ENCODE data around the gene GMPPA. TPM values are rescaled to one million over a fixed set of nuclear protein-coding genes. Genes with fewer than 3 reads are reported as not detected.

The GMPPA gene
- total RNA-seq, 1 experiment from 2014 or later: 32.0 TPM

GRCh38 chr2:219490600-219491130, 8.0 kb upstream of the GMPPA start:
- H3K23me2 ChIP-seq (ENCODE audit: insufficient read length, low read depth, low read length, poor library complexity, severe bottlenecking): no peaks in the 10 kb centered on the region
- WGBS (ENCODE audit: extremely low coverage, insufficient read length, low lambda C conversion rate): no CpG with 5 or more reads among the region's 10 CpGs
- no peak overlapping the region for H3K14ac ChIP-seq (ENCODE audit: insufficient read depth, low read length)
- peaks cover 2% of the 10 kb centered on the region for H3K4me1 ChIP-seq (ENCODE audit: insufficient read depth, low read length)
- Mint-ChIP-seq H3K9me3 (no peaks in the 10 kb centered on the region; a peak in 1 of 5 replicates), H3K4me3 (no peak overlapping the region), H3K27me3 (ENCODE audit: low read depth) (peaks cover 53% of the 10 kb centered on the region), H3K36me3 (ENCODE audit: insufficient read depth in 1 of 3, low read depth in 3 of 3) (no peaks in the 10 kb centered on the region), H3K27ac (no peak overlapping the region), H3K4me1 (peaks cover 31 to 47% of the 10 kb centered on the region in 2 experiments)
- no peak overlapping the region for H3K4me2 ChIP-seq (ENCODE audit: insufficient read depth, insufficient read length, low read length)
- H2BK15ac ChIP-seq (ENCODE audit: low read depth, low read length): no peak overlapping the region
- no peak overlapping the region for H3K9ac ChIP-seq (ENCODE audit: extremely low read depth, insufficient read length, low read length)
- H4K8ac ChIP-seq (replicated peaks; ENCODE audit: insufficient read length, low read depth, low read length): no peak overlapping the region
- no peak overlapping the region for H2BK120ac ChIP-seq (ENCODE audit: low read depth, low read length, poor library complexity, severe bottlenecking)
- H3K79me1 ChIP-seq (ENCODE audit: insufficient read depth, low read depth, low read length, poor library complexity, severe bottlenecking): no peaks in the 10 kb centered on the region
- DNase-seq: no peak
- no peak overlapping the region for H3K56ac ChIP-seq (ENCODE audit: insufficient read length, low read depth, low read length)
- H3K4ac ChIP-seq (ENCODE audit: low read depth, low read length): no peak overlapping the region
- no peak overlapping the region for H2AFZ ChIP-seq (ENCODE audit: low read length)
- peaks cover 4% of the 10 kb centered on the region; the same call in 1 of the 2 replicates for H3K27me3 ChIP-seq (ENCODE audit: insufficient read depth, low read length)
- H3T11ph ChIP-seq (ENCODE audit: low read length): no peak overlapping the region
- TF ChIP-seq, protein P1, sequence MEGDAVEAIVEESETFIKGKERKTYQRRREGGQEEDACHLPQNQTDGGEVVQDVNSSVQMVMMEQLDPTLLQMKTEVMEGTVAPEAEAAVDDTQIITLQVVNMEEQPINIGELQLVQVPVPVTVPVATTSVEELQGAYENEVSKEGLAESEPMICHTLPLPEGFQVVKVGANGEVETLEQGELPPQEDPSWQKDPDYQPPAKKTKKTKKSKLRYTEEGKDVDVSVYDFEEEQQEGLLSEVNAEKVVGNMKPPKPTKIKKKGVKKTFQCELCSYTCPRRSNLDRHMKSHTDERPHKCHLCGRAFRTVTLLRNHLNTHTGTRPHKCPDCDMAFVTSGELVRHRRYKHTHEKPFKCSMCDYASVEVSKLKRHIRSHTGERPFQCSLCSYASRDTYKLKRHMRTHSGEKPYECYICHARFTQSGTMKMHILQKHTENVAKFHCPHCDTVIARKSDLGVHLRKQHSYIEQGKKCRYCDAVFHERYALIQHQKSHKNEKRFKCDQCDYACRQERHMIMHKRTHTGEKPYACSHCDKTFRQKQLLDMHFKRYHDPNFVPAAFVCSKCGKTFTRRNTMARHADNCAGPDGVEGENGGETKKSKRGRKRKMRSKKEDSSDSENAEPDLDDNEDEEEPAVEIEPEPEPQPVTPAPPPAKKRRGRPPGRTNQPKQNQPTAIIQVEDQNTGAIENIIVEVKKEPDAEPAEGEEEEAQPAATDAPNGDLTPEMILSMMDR (conservative IDR thresholded peaks at IDR 0.05): no peak
- H3K23ac ChIP-seq (ENCODE audit: insufficient read length, low read depth, low read length): no peak overlapping the region
- H3K18ac ChIP-seq (ENCODE audit: insufficient read length, low read depth, low read length): no peak overlapping the region
- H2BK20ac ChIP-seq (ENCODE audit: low read depth, low read length, poor library complexity, severe bottlenecking): no peak overlapping the region
- no peak overlapping the region for H4K91ac ChIP-seq (ENCODE audit: insufficient read length, low read depth, low read length)
- H4K5ac ChIP-seq (ENCODE audit: insufficient read length, low read depth, low read length): no peak overlapping the region
- no peak overlapping the region for H2BK12ac ChIP-seq (ENCODE audit: insufficient read length, low read depth, low read length)
- H2BK5ac ChIP-seq (ENCODE audit: insufficient read length, low read length): no peak overlapping the region
- no peak overlapping the region for H2AK5ac ChIP-seq (ENCODE audit: insufficient read length, low read length)
- H3K27ac ChIP-seq (ENCODE audit: insufficient read length, low read depth, low read length): no peak overlapping the region
- H3K79me2 ChIP-seq (ENCODE audit: insufficient read depth, low read length): no peaks in the 10 kb centered on the region
- no peaks in the 10 kb centered on the region for H3K9me3 ChIP-seq (ENCODE audit: control insufficient read depth, low read depth, low read length)
- no peaks in the 10 kb centered on the region for H4K20me1 ChIP-seq (ENCODE audit: control insufficient read depth, insufficient read depth, insufficient read length)
